K562 (cell line): ENCODE results near the gene HHEX. TPM values are rescaled to one million over a fixed set of nuclear protein-coding genes. Genes with fewer than 3 reads are reported as not detected.
A peak's percentile ranks its signal among the peaks of the same experiment; 100 is the strongest.

Experiments
- ATAC-seq: fragments of 200-7000 bp; cut with Tn5 transposase; 3 replicates; pipeline ENCODE4 v1.9.1; 2020; ENCODE audit warnings: moderate library complexity
- Bru-seq: library from RNA; stranded (reverse); fragments of 400-500 nt; gene quantifications from one replicate; lab custom pipeline; 2021; lab: Mats Ljungman, UMichigan
- BruChase-seq, 2 experiments: library from RNA; stranded (reverse); fragments of 400-500 nt; gene quantifications; one replicate each; lab custom pipeline; 2021; lab: Mats Ljungman, UMichigan
- BruUV-seq: library from RNA; stranded (reverse); fragments of 400-500 nt; replicated peaks from 2 replicates; lab custom pipeline; 2021; lab: Mats Ljungman, UMichigan
- CTCF ChIA-PET: fragments of 300-600 bp; formaldehyde crosslinking; extraction: SDS; loops from one replicate; lab custom pipeline; 2021; ENCODE audit warnings: low intra/inter-chr PET ratio; lab: Yijun Ruan, JAX
- POLR2A ChIA-PET: fragments of 300-600, 350-650 bp; sonication (Branson Sonifier 250); formaldehyde crosslinking; extraction: SDS; loops from one replicate; lab custom pipeline; 2021; ENCODE audit warnings: antibody characterized with exemption, inconsistent platforms; lab: Yijun Ruan, JAX
- DNase-seq, 4 experiments: peaks; one replicate each; pipeline versions ENCODE4 v3.0.0 to v3.0.0-alpha.2; 2011 to 2018; ENCODE audit warnings: low spot score in 3 of 4, mixed read lengths in 3 of 4; ENCODE audit errors: extremely low read depth in 1 of 4
- FAIRE-seq: peaks from 2 replicates; lab custom pipeline; 2011; peaks lifted over from hg19 to GRCh38; lab: Jason Lieb, UNC
- H2AFZ ChIP-seq: 2 replicates; pipeline ENCODE4 v1.6.0; 2011; ENCODE audit warnings: low read depth, low read length, control low read depth, inconsistent platforms
- H3K27ac ChIP-seq: fragments of 200-600 bp; 3 replicates; pipeline ENCODE4 v1.8.0; 2011; ENCODE audit warnings: low read depth, mild to moderate bottlenecking, control low read depth, inconsistent platforms, low read length, moderate library complexity, mixed read lengths; ENCODE audit errors: extremely low read depth
- H3K27me3 ChIP-seq, 2 experiments: fragments of 300-600 bp in 1 of 2; 2 replicates in 1 of 2; 3 replicates in 1 of 2; pipeline versions ENCODE4 v1.6.0 to v1.8.0; 2011; ENCODE audit warnings: inconsistent platforms in 2 of 2, low read length in 2 of 2, mild to moderate bottlenecking in 1 of 2, mixed read lengths in 1 of 2, moderate library complexity in 1 of 2; ENCODE audit not compliant: control insufficient read depth in 2 of 2, insufficient read depth in 2 of 2
- H3K36me3 ChIP-seq: fragments of 300-600 bp; 3 replicates; pipeline ENCODE4 v1.8.0; 2011; ENCODE audit warnings: mild to moderate bottlenecking, low read length, inconsistent platforms; ENCODE audit not compliant: control insufficient read depth, insufficient read depth
- H3K4me1 ChIP-seq, 2 experiments: fragments of 200-600 bp in 1 of 2; replicated peaks in 1 of 2; 2 replicates in 1 of 2; 3 replicates in 1 of 2; pipeline versions ENCODE4 v1.5.1 to v1.8.0; 2011; ENCODE audit warnings: inconsistent platforms in 2 of 2, low read length in 2 of 2, mild to moderate bottlenecking in 1 of 2, mixed read lengths in 1 of 2, moderate library complexity in 1 of 2; ENCODE audit not compliant: control insufficient read depth in 2 of 2, insufficient read depth in 2 of 2
- H3K4me2 ChIP-seq: 2 replicates; pipeline ENCODE4 v1.6.1; 2011; ENCODE audit warnings: low read length, control low read depth, inconsistent platforms, mixed read lengths; ENCODE audit not compliant: insufficient read depth
- H3K4me3 ChIP-seq: fragments of 200-600 bp; sonication (generic), shearing (Covaris generic); 2 replicates; pipeline ENCODE4 v1.5.1; 2016; ENCODE audit warnings: control low read depth, inconsistent platforms
- H3K79me2 ChIP-seq: fragments of 200-600 bp; 3 replicates; pipeline ENCODE4 v1.8.0; 2011; ENCODE audit warnings: low read length, inconsistent platforms; ENCODE audit not compliant: control insufficient read depth, insufficient read depth
- H3K9ac ChIP-seq, 2 experiments: 2 replicates each; pipeline versions ENCODE4 v1.6.0 to v1.6.1; 2011; ENCODE audit warnings: low read depth in 2 of 2, low read length in 2 of 2, control low read depth in 1 of 2, inconsistent platforms in 1 of 2, mild to moderate bottlenecking in 1 of 2, mixed read lengths in 1 of 2; ENCODE audit not compliant: insufficient read depth in 1 of 2
- H3K9me1 ChIP-seq: one replicate; pipeline ENCODE4 v1.6.0; 2011; ENCODE audit warnings: inconsistent platforms, mild to moderate bottlenecking, low read length, moderate library complexity; ENCODE audit not compliant: control insufficient read depth, insufficient read depth
- H3K9me3 ChIP-seq: replicated peaks from 2 replicates; pipeline ENCODE4 v1.5.1; 2011; ENCODE audit warnings: low read depth, low read length, inconsistent platforms; ENCODE audit not compliant: control insufficient read depth, insufficient read depth
- H4K20me1 ChIP-seq: replicated peaks from 2 replicates; pipeline ENCODE4 v1.6.1; 2011; ENCODE audit warnings: low read length, inconsistent platforms, mixed read lengths; ENCODE audit not compliant: control insufficient read depth, insufficient read depth
- GABPA ChIP-seq: fragments of 200-800 bp; sonication (Bioruptor generic); conservative IDR thresholded peaks from 2 replicates; pipeline ENCODE4 v1.6.1; 2016; ENCODE audit warnings: low read depth, missing genetic modification characterization, missing compliant biosample characterization
- GTF2E2 ChIP-seq: fragments of 200-800 bp; sonication (Bioruptor generic); IDR thresholded peaks from 2 replicates; pipeline ENCODE4 v1.6.1; 2016; ENCODE audit warnings: missing genetic modification characterization, missing compliant biosample characterization
- HDGF ChIP-seq: fragments of 450-650 bp; IDR thresholded peaks from 2 replicates; pipeline ENCODE4 v1.6.1; 2016
- NRF1 ChIP-seq, 2 experiments: fragments of 450-650 bp; IDR thresholded peaks in 1 of 2; conservative IDR thresholded peaks in 1 of 2; 2 replicates each; pipeline ENCODE4 v1.6.1; 2014; ENCODE audit warnings: mild to moderate bottlenecking in 2 of 2
- PHF8 ChIP-seq: fragments of 200-600 bp; sonication (generic); IDR thresholded peaks from 2 replicates; pipeline ENCODE4 v1.6.1; 2012; ENCODE audit warnings: mixed run types, mild to moderate bottlenecking, inconsistent platforms, low read length, moderate library complexity, borderline replicate concordance
- POLR2AphosphoS5 ChIP-seq: IDR thresholded peaks from 2 replicates; pipeline ENCODE4 v1.6.1; 2011; ENCODE audit warnings: mild to moderate bottlenecking, low read depth, low read length, moderate library complexity; ENCODE audit not compliant: control insufficient read depth, insufficient read depth
- RBM25 ChIP-seq: fragments of 200-400 bp; formaldehyde crosslinking; IDR thresholded peaks from 2 replicates; pipeline ENCODE4 v1.6.1; 2018; ENCODE audit warnings: low read length, low read depth, moderate library complexity; ENCODE audit not compliant: severe bottlenecking
- SAFB ChIP-seq: fragments of 200-400 bp; formaldehyde crosslinking; IDR thresholded peaks from 2 replicates; pipeline ENCODE4 v1.6.1; 2017; ENCODE audit warnings: low read depth, low read length, borderline replicate concordance
- SIN3A ChIP-seq, 2 experiments: fragments of 150-350 bp in 1 of 2; IDR thresholded peaks; 2 replicates each; pipeline ENCODE4 v1.6.1; 2011 to 2016; ENCODE audit warnings: borderline replicate concordance in 2 of 2, low read depth in 2 of 2, low read length in 2 of 2, mild to moderate bottlenecking in 2 of 2, moderate library complexity in 2 of 2; ENCODE audit not compliant: control insufficient read depth in 1 of 2
- TARDBP ChIP-seq: fragments of 450-650 bp; IDR thresholded peaks from 2 replicates; pipeline ENCODE4 v1.6.1; 2016
- ZNF197 ChIP-seq: fragments of 200-800 bp; sonication (Bioruptor generic); IDR thresholded peaks from 2 replicates; pipeline ENCODE4 v1.6.1; 2016; ENCODE audit warnings: low read depth, missing genetic modification characterization, missing compliant biosample characterization
- ZNF253 ChIP-seq: fragments of 250-450 bp; sonication (Bioruptor Pico); conservative IDR thresholded peaks from 2 replicates; pipeline ENCODE4 v1.6.1; 2021; ENCODE audit warnings: mild to moderate bottlenecking
- WGBS: fragments of 100-300 bp; shearing (Covaris generic); methylation state at CpG from one replicate; pipeline ENCODE4 v1.1.6; 2016; ENCODE audit warnings: low coverage, mixed read lengths; ENCODE audit not compliant: insufficient coverage; ENCODE audit errors: missing lambda C conversion rate; 5-methylcytosine and 5-hydroxymethylcytosine counted together
- in situ Hi-C: fragments of 300-500 bp; cut with MboI; formaldehyde crosslinking; loops from 4 replicates; pipeline ENCODE4 v1.15.0; 2018; ENCODE audit warnings: inconsistent platforms, mixed read lengths
- intact Hi-C: fragments of 100-400 bp; cut with micrococcal nuclease; formaldehyde crosslinking; loops from 2 replicates; pipeline ENCODE4 v1.14.2; 2022
- long read RNA-seq, 3 experiments: library from polyadenylated mRNA in 2 of 3; library from RNA in 1 of 3; unstranded in 2 of 3; stranded (forward) in 1 of 3; transcript quantifications; one replicate each; pipeline ENCODE4 v2.0.0, GENCODE V29; 2019 to 2022
- polyA minus RNA-seq, 3 experiments: library from RNA; depleted of rRNA, polyadenylated mRNA; stranded (reverse); fragments of >200 nt; gene quantifications; 2 replicates each; pipeline ENCODE4 v1.2.3, GENCODE V29; 2011
- polyA plus RNA-seq, 8 experiments: library from polyadenylated mRNA; depleted of rRNA in 4 of 8; stranded (reverse) in 5 of 8; unstranded in 3 of 8; fragments of >200 nt; fragmentation: Nextera tagmentation in 2 of 8; fragmentation: Illumina TruSeq in 1 of 8; extraction: Ambion mirVana in 2 of 8; extraction: Trizol in 1 of 8; gene quantifications; 2 replicates each; pipeline versions ENCODE4 v1.2.1 to v1.2.3, GENCODE V29; 2011 to 2014; ENCODE audit warnings: inconsistent platforms in 1 of 8, missing spikeins in 1 of 8
- total RNA-seq, 7 experiments: library from RNA; depleted of rRNA in 6 of 7; stranded (reverse); fragments of >200 nt in 6 of 7; fragmentation: Illumina TruSeq in 2 of 7; extraction: Trizol in 2 of 7; gene quantifications; 2 replicates each; pipeline versions ENCODE4 v1.2.1 to v1.2.3, GENCODE V29; 2011 to 2021; ENCODE audit warnings: low replicate concordance in 1 of 7
- TF ChIP-seq, protein P1 (sequence below), 2 experiments: IDR thresholded peaks; 2 replicates each; pipeline ENCODE4 v1.6.1; 2012; ENCODE audit warnings: improper control_type of control experiment in 2 of 2, low read depth in 2 of 2, low read length in 2 of 2, borderline replicate concordance in 1 of 2

The HHEX gene
- 105 and 158 TPM in 2 replicates for total RNA-seq (2011; cell fraction: chromatin; rRNA removed; ENCODE audit: low replicate concordance)
- total RNA-seq (2011; cell fraction: nucleolus; rRNA removed) = 77.9 and 81.1 TPM in 2 replicates
- total RNA-seq (2011; cell fraction: nucleoplasm; rRNA removed) = 120 and 153 TPM in 2 replicates
- total RNA-seq (2014; rRNA removed) (68.0 and 69.2 TPM in 2 replicates), total RNA-seq (2014; rRNA removed; fragmentation: Illumina TruSeq; extraction: Trizol) (95.8 and 110 TPM in 2 replicates), total RNA-seq (2015; rRNA removed; fragmentation: Illumina TruSeq; extraction: Trizol) (79.8 and 80.2 TPM in 2 replicates), total RNA-seq (2021) (108 and 120 TPM in 2 replicates), polyA plus RNA-seq (2011; rRNA removed) (67.9 and 78.2 TPM in 2 replicates), polyA plus RNA-seq (2014; fragmentation: Illumina TruSeq; extraction: Trizol) (97.5 and 133 TPM in 2 replicates), polyA plus RNA-seq (2014; fragmentation: Nextera tagmentation; extraction: Ambion mirVana) (10 to 100 TPM; 37.2 to 51.4 TPM), polyA plus RNA-seq (2014; rRNA removed) (101 and 110 TPM in 2 replicates), polyA minus RNA-seq (2011; rRNA and poly(A)+ RNA removed) (72.5 and 80.9 TPM in 2 replicates), Bru-seq, nascent RNA (percentile 98 among the genes with signal in this experiment), BruChase-seq, experiment 1, labeled RNA remaining after a 2-hour chase (percentile 96 among the genes with signal in this experiment), BruChase-seq, experiment 2, labeled RNA remaining after a 6-hour chase (percentile 96 among the genes with signal in this experiment)
- 34.7 and 42.9 TPM in 2 replicates for polyA plus RNA-seq (2011; cell fraction: cytosol; rRNA removed)
- 202 and 206 TPM in 2 replicates for polyA plus RNA-seq (2011; cell fraction: nucleus; rRNA removed)
- 97.4 and 134 TPM in 2 replicates for polyA plus RNA-seq (2012)
- polyA minus RNA-seq (2011; cell fraction: cytosol; rRNA and poly(A)+ RNA removed) = 27.8 and 36.2 TPM in 2 replicates
- polyA minus RNA-seq (2011; cell fraction: nucleus; rRNA and poly(A)+ RNA removed) = 116 and 143 TPM in 2 replicates
- long read RNA-seq, experiment 1, transcript HHEX-203 (3 exons, 808 nt) = minor isoform, 15 of 492 reads
- long read RNA-seq, experiment 1, transcript HHEX-201 (4 exons, 1,727 nt) = major isoform, 398 of 492 reads
- long read RNA-seq, experiment 1, partial matches to known transcripts = 4 of 492 reads
- long read RNA-seq, experiment 1, other reads (novel, unspliced or antisense) = 74 of 492 reads
- long read RNA-seq, experiment 2, transcript HHEX-201 (4 exons, 1,727 nt) = major isoform, 39 of 83 reads
- long read RNA-seq, experiment 2, partial matches to known transcripts = 2 of 83 reads
- long read RNA-seq, experiment 2, other reads (novel, unspliced or antisense) = 40 of 83 reads
- long read RNA-seq, experiment 3, transcript HHEX-201 (4 exons, 1,727 nt) = major isoform, 80 of 95 reads
- long read RNA-seq, experiment 3, partial matches to known transcripts = 6 of 95 reads
- long read RNA-seq, experiment 3, other reads (novel, unspliced or antisense) = 4 of 95 reads

DNA sequence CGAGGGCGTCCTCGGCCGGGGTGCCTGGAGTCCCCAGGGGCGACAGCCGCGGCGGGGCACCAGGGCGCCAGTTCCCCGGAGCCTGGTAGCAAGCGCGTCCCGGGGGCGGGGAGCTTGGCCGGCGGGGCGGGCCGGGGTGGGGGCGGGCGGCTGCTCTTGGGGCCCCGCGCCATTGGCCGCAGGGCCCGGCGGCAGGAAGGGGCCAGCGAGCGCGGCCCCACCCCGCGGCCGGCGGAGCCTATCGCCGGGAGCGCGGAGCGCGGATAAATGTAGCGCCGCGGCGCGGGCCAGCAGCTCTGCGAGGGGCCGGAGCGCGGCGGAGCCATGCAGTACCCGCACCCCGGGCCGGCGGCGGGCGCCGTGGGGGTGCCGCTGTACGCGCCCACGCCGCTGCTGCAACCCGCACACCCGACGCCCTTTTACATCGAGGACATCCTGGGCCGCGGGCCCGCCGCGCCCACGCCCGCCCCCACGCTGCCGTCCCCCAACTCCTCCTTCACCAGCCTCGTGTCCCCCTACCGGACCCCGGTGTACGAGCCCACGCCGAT lies at the start of gene HHEX:
HHEX (plus strand) TSS at position 293 of the 548 bp plus-strand sequence; CDS start at position 325, 32 bp downstream.
- CTCF ChIA-PET = interaction anchor here (0.7 to 0.9 kb wide), 2 partner anchors 64 to 160 kb away, joined by 3 read pairs; no protein-coding TSS in a partner anchor
- Histone ChIP-seq H3K79me2 (peaks cover 72% of the 10 kb centered on the region), H3K9me1 (no peaks in the 10 kb centered on the region), H3K27ac (peak within 1 kb of the TSS; percentile 91), H3K9ac (peak within 1 kb of the TSS; percentile 84 to 98), H3K36me3 (peaks cover 41% of the 10 kb centered on the region), H3K27me3 (no peaks in the 10 kb centered on the region), H3K4me3 (peak within 1 kb of the TSS; percentile 93), H3K4me1 (peaks cover 7 to 33% of the 10 kb centered on the region in 2 experiments; a peak in 4 of 5 replicates), H4K20me1 (0 out of 2 replicates have a peak, but pooled peaks cover 4% of the 10 kb centered on the region), H3K4me2 (peak within 1 kb of the TSS; percentile 96), H3K9me3 (peaks cover 4% of the 10 kb centered on the region; the same call in 1 of the 2 replicates), H2AFZ (peak within 1 kb of the TSS; percentile 60)
- 0% methylated on average over 4 of the region's 79 CpGs for WGBS
- intact Hi-C loops (loop anchor here (2.0 kb wide), 1 partner anchor 141 kb away; no protein-coding TSS in a partner anchor), in situ Hi-C loops (loop anchor here (5.0 kb wide), 1 partner anchor 143 kb away; no protein-coding TSS in a partner anchor)
- DNase-seq (peak; percentile 83 to 89 (median 87)), FAIRE-seq (no peak), ATAC-seq (peak; percentile 79)
- POLR2A ChIA-PET = interaction anchor here (0.5 to 1.9 kb wide), 13 partner anchors 12 to 425 kb away, joined by 3 to 4 read pairs (median 3); no protein-coding TSS in a partner anchor
- no TSS peak for BruUV-seq
- peak; percentile 58; the same call in 1 of the 2 replicates for TF ChIP-seq ZNF197
- TF ChIP-seq NRF1 (conservative IDR thresholded peaks at IDR 0.05 in 1 of 2, IDR thresholded peaks at IDR 0.05 in 1 of 2) = no peak
- peak; percentile 52; the same call in 1 of the 2 replicates for TF ChIP-seq PHF8
- no peak for TF ChIP-seq ZNF253 (CRISPR knock-in tag)
- TF ChIP-seq, protein P1, sequence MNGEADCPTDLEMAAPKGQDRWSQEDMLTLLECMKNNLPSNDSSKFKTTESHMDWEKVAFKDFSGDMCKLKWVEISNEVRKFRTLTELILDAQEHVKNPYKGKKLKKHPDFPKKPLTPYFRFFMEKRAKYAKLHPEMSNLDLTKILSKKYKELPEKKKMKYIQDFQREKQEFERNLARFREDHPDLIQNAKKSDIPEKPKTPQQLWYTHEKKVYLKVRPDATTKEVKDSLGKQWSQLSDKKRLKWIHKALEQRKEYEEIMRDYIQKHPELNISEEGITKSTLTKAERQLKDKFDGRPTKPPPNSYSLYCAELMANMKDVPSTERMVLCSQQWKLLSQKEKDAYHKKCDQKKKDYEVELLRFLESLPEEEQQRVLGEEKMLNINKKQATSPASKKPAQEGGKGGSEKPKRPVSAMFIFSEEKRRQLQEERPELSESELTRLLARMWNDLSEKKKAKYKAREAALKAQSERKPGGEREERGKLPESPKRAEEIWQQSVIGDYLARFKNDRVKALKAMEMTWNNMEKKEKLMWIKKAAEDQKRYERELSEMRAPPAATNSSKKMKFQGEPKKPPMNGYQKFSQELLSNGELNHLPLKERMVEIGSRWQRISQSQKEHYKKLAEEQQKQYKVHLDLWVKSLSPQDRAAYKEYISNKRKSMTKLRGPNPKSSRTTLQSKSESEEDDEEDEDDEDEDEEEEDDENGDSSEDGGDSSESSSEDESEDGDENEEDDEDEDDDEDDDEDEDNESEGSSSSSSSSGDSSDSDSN (IDR thresholded peaks at IDR 0.05; ENCODE audit: borderline replicate concordance in 1 of 2, low read depth in 2 of 2, low read length in 2 of 2) = peak; percentile 66 to 74; a peak in 1 of 4 replicates
- no peak for TF ChIP-seq HDGF
- peak; percentile 55 for TF ChIP-seq POLR2AphosphoS5
- TF ChIP-seq SIN3A (IDR thresholded peaks at IDR 0.05; ENCODE audit: borderline replicate concordance in 2 of 2, control insufficient read depth in 1 of 2, low read depth in 2 of 2, low read length in 2 of 2) = peak in 1 of 2 experiments; percentile 58; a peak in 1 of 4 replicates
- peak; percentile 66 for TF ChIP-seq RBM25
- TF ChIP-seq TARDBP = no peak
- TF ChIP-seq GABPA (tag) = peak; percentile 45; the same call in 1 of the 2 replicates
- TF ChIP-seq SAFB = peak; percentile 75
- TF ChIP-seq GTF2E2 (tag) = peak; percentile 83; the same call in 1 of the 2 replicates
